Dedifferentiated amniotic fluid mesenchymal stem cell (primary cell): Measurements from ENCODE around the gene HYLS1.
"Not testable (repeated sequence)": the region's sequence is repeated elsewhere in the genome, so short reads cannot be mapped to it uniquely, and the experiment has no call there.

Experiments used
- DNase-seq: peaks from one replicate; pipeline ENCODE4 v3.0.0-alpha.2; 2016; ENCODE audit errors: extremely low spot score

The HYLS1 gene, protein sequence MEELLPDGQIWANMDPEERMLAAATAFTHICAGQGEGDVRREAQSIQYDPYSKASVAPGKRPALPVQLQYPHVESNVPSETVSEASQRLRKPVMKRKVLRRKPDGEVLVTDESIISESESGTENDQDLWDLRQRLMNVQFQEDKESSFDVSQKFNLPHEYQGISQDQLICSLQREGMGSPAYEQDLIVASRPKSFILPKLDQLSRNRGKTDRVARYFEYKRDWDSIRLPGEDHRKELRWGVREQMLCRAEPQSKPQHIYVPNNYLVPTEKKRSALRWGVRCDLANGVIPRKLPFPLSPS

DNA sequence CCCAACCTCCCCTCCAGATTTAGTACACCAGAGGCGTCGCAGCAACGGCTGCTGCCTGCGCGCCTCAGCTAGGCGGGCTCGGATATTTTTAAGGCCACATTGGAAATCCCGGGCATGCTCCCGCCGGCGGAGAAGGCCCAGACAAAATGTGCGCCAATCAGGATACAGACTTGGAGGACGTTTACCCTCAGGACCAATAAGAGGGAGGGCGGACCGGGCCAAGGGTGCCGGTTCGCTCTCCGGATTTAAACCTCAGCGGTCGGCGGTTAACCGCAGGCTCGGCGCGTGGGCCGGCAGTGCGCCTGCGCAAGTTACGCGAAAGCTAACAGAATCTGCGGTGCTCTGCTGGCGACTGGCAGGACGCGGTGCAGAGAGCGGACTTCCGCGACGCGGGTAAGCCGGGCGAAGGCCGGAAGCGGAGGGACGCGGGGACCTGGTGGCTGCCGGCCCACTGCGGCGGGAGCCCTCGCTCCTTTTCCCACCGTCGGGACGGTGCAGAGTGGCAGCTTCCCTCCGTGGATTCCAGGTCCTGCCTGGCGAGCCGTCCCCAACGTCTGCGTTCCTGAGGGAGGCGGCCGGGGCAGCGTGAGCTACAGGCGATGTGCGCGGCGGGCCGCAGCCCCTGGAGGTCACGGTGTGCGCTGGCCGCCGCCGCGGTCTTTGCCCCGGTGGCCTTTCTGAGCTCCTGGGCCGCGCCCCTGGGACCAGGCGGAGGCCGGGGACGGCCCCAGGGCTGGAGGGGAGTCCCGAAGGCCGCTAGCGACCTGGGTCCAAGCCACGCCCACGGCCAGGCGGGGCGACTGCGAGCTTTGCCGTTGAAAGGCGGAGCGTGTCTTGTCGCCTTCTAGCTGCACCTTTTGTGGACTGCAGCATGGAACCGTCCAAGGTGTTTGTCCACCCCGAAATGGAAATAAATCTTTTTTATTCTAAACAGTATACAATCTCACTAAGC is at the start of gene HYLS1:
TSS of gene HYLS1 (plus strand) at position 296 of the 952 bp plus-strand sequence. CDS start 11,701 bp downstream, outside the sequence.
- DNase-seq = peak; percentile 91

DNA sequence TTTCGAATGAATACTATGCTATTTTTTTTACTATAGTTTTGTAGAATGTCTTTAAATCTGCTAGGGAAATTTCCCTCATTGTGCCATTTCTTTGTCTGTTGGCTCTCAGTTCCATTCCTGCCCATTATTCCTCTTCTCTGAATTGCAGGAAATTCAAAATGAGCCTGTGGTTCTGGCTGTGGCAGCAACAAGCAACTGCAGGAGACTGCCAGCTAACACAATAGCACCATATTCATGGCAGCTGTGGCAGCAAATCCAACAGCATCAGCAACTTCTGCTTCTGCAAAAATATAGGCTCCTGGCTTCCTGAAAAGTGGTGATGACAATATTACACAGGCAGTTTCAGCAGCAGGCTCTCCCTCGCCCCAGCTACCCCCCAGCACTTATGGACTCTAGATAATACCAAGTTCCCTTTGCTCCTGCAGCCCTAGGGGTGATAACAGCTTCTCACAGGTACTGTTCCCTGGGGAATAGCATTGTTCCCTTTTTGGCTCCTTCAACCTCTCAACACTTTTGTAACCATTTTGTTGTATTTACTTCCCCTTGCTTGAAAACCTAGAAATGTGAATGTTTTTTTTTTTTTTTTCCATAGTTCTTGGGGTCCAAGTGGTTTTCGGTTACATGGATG is 45.0 kb upstream of the HYLS1 start:
- DNase-seq = no peak

DNA sequence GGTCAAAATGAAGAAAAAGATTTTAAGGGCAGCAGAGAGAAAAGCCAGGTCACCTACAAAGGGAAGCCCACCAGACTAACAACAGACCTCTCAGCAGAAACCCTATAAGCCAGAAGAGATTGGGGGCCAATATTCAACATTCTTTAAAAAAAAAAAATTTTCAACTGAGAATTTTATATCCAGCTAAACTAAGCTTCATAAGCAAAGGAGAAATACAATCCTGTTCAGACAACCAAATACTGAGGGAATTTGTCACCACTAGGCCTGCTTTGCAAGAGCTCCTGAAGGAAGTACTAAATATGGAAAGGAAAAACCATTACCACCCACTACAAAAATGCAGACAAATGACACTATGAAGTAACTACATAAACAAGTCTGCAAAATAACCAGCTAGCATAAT is 41.3 kb upstream of the HYLS1 start:
- DNase-seq = no peak

DNA sequence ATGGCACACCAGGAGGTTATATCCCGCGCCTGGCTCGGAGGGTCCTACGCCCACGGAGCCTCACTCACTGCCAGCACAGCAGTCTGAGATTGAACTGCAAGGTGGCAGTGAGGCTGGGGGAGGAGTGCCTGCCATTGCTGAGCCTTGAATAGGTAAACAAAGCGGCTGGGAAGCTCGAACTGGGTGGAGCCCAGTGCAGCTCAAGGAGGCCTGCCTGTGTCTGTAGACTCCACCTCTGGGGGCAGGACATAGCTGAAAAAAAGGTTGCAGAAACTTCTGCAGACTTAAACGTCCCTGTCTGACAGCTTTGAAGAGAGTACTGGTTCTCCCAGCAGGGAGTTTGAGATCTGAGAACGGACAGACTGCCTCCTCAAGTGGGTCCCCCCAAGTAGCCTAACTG is 29.8 kb upstream of the HYLS1 start:
- DNase-seq = not testable (repeated sequence)

DNA sequence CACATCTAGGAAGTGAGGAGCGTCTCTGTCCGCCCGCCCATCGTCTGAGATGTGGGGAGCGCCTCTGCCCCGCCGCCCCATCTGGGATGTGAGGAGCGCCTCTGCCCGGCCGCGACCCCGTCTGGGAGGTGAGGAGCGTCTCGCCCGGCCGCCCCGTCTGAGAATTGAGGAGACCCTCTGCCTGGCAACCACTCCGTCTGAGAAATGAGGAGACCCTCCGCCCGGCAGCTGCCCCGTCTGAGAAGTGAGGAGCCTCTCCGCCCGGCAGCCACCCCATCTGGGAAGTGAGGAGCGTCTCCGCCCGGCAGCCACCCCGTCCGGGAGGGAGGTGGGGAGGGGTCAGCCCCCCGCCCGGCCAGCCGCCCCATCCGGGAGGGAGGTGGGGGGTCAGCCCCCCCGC is 24.7 kb upstream of the HYLS1 start:
- DNase-seq = not testable (repeated sequence)

DNA sequence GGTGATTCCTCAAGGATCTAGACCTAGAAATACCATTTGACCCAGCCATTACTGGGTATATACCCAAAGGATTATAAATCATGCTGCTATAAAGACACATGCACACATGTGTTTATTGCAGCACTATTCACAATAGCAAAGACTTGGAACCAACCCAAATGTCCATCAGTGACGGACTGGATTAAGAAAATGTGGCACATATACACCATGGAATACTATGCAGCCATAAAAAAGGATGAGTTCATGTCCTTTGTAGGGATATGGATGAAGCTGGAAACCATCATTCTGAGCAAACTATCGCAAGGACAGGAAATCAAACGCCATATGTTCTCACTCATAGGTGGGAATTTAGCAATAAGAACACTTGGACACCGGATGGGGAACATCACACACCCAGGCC is 22.1 kb upstream of the HYLS1 start:
- DNase-seq = not testable (repeated sequence)

DNA sequence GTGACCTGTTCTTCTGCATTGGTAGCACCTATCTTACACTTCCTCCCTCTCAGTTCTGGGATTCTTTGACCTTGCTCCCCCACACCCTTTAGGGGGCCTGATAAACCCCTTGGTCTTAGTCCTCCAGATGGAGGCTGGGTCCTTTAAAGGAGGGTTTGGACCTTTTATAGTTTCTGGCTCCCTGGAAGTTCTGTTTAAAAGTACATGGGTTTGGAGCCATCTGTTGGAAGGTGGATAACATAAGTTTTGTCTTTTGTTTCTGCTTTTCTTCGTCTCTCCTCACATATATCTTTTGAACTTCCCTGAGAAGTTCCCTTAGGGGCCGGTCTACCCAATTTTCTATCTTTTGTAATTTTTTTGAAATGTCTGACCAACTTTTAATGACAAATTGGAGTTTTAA is 17.9 kb upstream of the HYLS1 start:
- DNase-seq = no peak

DNA sequence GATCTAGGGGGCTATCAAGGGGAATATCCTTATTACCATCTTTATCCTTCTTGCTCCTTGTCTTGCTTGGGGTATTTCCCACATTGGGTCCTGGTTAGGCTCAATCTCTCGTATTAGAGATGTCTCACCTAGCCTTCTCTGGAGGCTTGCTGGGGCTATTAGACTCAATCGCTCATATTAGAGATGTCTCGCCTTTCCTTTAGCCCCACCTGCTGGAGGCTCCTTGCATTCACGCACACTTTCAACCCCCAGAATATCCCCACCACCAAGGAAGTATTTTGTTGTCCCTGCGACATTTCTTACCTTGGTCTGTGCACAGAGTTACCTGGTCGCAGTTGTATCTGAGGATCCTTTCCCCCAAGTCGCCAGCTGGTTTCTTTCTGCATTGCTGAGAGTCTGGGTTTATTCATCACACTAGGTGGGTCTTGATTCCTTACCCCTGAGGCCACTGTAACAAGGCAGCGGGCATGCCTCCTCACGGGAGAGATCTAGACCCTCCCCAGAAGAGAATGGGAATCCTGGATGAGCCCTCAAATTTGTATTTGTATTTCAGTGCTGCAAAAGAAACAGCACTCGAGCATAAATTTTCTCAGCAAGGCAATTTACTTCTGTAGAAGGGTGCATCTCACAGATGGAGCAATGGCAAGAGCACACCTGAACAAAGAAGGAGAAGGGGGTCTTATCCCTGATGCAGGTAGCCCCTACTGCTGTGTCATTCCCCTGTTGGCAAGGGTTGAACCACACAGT is 15.9 kb upstream of the HYLS1 start:
- DNase-seq = no peak

DNA sequence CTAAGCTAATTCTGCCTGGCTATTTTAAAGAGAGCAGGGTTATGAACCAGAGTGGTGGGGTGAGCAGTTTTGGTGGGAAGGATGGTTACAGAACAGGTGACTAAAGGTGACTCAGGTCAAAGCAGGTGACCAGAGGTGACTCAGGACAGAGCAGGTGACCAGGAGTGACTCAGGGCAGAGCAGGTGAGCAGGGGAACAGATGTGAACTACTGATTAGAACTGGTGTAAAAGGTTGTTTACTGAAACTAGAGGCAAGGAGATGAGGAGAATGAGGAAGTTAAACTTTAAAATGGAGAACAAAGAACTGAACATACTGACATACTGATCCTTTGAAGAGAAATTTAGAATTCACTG is 15.4 kb upstream of the HYLS1 start:
- DNase-seq = no peak

DNA sequence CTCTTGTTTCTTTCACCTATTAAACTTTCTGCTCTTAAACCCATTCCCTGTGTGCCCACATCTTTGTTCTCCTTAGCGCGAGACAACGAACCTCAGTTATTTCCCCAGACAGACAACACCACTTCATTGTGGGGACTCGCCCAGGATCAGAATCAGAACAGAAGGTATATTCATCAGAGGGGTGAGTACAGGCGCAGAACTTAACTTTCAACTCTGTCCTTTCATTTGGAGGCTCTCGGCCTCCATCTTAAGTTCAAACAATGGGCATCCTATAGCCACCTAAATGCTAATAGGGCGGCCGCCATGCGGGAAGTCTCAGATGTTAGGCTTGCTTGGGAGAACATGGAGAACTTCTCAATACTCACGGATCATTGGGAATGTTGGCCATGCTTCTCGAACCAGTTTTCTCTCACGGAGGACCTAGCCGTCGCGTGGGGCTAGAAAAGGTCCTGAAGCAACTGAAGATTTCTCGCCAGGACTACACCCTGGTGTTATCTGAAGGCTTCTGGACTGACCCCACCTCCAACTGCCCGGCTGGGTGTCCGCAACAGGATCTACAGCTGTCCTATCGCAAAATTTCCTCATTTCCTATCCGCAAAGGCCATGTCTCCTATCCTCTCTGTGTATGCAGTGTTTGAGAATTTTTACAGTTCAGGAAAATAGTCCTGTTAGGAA is 13.4 kb upstream of the HYLS1 start:
- DNase-seq = no peak

DNA sequence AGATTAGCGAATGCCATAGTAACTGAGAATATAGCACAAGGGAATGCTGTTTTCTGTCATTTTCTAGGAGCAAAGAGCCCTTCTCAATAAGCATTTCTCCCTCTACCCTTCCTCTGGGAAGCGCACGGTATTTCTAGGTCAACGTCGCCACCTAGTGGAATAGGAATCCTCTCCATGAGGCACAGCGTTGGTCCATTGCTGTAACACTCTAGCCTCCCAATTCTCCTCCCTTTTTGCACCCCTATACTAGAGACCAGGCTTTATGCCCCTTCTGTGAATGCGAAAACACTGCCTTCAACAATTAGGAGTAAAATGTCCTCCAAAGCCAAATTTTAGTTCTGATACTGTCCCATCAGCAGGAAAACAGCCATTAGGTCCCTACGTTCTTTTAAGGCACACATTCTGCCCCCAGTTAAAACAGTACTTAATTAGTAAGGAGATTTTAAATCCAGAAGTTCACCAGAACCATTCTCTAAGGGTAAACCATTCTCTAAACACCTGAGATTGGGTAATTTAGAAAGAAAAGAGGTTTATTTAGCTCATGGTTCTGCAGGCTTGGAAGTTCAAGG is 12.8 kb upstream of the HYLS1 start:
- DNase-seq = peak; percentile 63

DNA sequence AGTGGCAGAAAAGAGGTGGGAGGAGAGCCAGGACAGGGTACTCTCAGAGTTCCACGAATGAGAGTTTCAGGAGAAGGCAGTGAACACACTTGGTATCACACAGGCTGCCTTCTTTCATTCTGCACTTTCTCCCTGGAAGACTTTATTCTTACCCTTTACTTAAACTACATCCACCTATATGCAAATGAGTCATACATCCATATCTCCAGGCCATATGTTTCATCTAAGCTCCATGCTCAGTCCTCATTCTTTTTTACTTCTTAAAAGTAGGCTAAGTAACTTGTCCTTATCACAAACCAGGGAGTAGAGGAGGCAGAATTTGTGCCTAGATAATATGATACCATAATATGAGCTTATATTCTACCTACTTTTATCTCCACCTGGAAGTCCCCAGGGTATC is 6.2 kb upstream of the HYLS1 start:
- DNase-seq = no peak

DNA sequence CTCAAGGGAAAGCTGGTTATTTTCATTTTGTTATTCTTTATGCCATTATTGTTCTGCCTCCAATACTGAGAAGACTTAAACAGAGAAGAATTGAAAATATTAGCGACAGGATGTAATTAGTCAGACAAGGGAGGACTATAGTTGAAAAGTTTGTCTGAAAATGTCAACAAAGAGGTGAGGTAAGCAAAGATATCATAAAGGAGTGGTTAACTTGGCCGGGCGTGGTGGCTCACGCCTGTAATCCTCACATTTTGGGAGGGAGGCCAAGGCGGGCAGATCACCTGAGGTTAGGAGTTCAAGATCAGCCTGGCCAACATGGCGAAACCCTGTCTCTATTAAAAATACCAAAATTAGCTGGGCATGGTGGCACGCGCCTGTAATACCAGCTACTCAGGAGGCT is 4.1 kb upstream of the HYLS1 start:
- no peak for DNase-seq

DNA sequence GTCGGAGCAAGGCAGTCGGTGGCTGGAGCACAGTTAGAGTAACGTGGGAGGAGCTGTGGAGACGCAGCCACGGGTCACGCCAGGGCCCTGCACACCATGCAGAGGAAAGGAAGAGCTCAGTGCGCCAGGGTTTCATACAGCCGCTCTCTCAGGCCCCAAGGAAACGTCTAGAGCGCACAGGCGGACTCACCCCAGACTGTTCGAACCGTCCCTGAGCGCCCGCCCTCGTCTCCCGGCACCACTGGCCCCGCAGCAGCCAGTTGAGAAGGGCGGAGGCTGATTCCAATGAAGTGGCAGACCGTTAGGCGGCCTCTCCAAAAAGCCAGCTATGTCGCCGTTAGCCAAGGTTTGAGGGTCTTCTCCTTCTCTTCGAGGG is 483 bp upstream of the HYLS1 start:
- DNase-seq = no peak

DNA sequence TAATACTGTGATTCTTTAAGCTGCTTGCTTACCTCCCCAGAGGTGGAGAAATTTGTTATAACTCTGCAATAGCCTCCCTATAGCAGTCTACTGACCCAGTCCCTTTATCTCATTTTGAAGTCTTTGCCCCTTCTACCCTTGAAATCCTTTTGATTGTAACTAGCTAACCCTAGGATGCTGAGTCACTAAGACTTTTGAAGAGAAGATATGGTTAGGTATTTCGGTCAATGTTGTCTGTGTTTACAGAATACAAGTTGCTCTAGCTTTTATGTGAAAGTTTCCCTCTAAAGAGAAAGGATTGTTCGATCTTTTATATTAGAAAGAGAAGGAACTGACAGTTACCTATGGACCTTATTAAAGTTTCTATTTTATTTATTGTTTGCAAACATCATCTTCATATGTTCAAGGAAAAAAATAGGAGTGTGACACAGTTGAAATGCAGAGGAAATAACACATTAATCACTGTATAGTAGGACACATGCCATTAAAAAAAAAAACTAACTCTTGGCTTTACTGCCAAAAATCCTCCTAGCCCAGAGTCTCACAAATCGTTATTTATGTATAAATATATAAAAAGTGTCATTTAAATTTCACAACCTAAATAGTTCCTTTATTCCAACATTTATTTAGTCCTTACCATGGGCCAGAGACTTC is 3.1 kb downstream of the HYLS1 start:
- no peak for DNase-seq

DNA sequence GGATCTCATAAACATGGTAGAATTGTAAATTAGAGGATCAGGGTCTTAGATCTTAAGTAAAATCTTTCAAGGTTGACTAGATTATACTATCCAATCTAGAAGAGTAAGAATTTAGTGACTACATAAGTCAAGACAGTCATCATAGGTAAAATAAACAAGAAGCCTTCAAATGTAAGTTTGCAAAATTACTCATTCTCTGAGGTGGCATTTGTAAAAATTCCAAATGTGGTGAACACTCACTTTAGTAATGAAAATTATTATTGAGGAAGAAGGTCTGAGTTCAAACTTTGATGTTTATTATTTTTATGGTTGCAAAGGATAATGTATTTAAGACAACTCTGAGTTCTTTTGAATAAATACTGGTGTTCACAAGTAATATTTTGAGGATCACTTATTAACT is 4.6 kb downstream of the HYLS1 start:
- no peak for DNase-seq

DNA sequence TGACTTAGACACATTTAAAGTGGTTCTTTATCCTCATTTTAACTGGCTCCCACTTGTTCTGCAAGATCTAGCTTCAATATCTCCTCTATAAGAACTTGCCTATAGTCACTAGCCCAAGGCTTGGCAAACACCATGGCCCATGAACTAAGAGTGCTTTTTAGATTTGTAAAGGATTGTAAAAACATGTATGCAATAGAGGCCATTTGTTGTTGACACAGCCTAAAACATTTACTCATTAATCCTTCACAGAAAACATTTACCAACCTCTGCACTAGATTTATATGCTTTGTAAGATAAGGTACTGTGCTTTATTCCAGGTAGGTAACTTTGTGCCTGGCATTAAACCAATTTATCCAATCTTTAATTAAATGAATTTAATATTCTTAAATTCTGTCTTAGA is 5.5 kb downstream of the HYLS1 start:
- DNase-seq = no peak

DNA sequence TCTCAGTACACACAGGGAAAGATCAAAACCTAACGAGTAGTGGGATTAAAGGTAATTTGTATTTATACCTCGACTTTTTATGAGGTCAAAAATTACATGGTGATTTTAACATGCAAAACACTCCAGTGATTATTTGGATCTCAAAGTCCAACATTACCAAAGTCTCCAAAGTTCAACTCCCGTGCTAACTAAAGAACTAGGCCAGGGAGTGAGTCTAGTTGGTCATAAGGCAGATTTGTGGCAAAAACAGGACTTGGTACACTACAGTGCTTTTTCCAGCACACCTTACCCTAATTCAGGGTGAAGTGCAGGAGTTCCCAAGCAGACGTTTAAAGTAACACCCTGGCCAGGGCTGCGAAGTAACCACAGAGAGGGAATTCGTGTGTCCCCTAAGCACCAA is 14.4 kb downstream of the HYLS1 start:
- no peak for DNase-seq

DNA sequence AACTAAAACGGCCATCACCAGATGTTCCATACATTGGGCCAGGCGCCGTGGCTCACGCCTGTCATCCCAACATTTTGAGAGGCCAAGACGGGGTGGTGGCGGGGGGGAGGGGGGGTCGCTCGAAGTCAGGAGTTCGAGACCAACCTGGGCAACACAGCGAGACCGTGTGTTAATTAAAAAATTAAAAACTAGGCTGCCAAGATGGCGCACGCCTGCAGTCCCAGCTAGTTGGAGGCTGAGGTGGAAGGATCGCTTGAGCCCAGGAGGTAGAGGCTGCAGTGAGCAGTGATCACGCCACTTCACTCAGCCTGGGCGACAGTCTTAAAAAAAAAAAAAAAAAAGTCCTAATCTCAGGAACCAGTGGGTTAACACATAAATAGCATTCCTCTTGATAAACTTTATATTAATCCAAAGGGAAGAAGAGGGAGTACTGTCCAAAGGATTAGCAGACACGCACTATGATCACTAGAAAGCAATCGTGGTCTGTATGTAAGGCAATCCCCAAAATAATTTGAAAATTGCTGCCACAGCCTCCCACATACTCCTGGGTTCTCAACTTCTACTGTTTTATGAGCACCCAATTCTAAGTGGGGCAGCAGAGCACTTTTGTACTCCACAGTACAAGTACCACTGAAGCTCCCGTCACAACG is 14.9 kb downstream of the HYLS1 start:
- no peak for DNase-seq
